Stimulated activated CD8-positive, alpha-beta memory T cell treated with anti-CD3 and anti-CD28 coated beads, Interleukin-4, amount 100 ng/mL, for 24 hours (primary cell): ENCODE results near the gene HPGDS.

Experiments used
- DNase-seq: peaks from one replicate; pipeline ENCODE4 v3.0.0-alpha.2; 2020; ENCODE audit warnings: low read depth

HPGDS gene

DNA sequence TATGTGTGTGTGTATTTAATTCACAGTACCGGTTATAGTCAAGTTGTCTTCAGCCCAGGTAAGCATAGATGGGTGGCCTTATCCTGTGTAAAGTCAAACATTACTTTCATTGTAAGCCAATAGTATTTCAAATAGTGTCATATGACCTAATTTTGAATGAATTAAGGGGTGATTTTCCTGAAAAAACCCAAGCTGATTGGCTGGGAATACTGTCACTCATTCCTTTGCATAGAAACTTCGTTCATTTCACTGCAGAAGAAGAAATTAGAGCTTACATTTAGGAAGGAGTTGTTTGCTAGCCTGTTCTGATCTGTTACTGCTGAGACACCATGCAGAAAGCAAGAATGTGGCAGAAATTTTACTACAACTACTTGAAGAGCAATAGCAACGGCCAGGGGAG is 89.6 kb downstream of the HPGDS start:
- no peak for DNase-seq

- no peak for DNase-seq
Measured at GRCh38 chr4:94251094-94251493, 91.5 kb downstream of the HPGDS start.
